HG03378 (cell line): ENCODE measurements around the gene ZNF302.
A peak's percentile ranks its signal among the peaks of the same experiment; 100 is the strongest.
"Not testable (repeated sequence)": the region's sequence is repeated elsewhere in the genome, so short reads cannot be mapped to it uniquely, and the experiment has no call there.

ENCODE experiments used
- ATAC-seq: cut with Tn5 transposase; IDR thresholded peaks from one replicate; pipeline ENCODE4 v1.9.1; 2021; ENCODE audit warnings: mild to moderate bottlenecking, moderate library complexity; ENCODE audit not compliant: unreplicated experiment

ZNF302 gene

DNA sequence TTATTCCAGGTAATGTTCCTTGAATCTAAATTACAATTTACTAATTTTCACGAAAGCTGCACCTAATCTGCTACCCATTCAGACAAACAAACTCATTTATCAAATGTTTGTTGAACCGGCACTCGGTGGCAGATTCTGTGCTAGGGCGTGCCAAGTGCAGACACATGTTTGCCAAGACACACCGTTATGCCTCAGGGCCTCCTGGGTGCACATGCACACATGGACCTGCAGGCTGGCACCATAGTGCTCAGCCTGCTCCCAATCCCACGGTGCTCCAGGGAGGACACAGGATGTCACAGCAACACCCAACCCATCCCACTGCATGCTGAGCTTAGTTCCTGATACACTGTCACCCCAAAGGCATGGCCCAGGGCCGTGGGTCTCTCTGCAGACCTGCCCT is 8.2 kb upstream of the ZNF302 start:
- ATAC-seq, result no peak

DNA sequence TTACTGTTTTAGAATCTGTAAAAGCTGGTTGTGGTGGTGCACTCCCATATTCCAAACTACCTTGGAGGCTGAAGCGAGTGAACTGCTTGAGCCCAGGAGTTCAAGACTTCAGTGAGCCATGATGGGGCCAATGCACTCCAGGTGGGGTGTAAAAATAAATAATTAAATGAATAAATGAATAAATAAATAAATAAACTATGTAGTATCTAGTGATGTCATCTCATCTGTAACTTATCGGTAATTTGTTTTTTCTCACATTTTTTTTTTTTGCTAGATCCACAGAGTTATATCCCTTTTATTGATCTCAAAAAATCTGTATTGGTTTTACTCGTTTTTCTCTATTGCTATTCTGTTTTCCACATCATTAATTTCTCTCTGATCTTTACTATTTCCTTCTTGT is 5.5 kb upstream of the ZNF302 start:
- ATAC-seq, result no peak

- no peak for ATAC-seq
Measured at GRCh38 chr19:34673590-34673989, 3.9 kb upstream of the ZNF302 start.

DNA sequence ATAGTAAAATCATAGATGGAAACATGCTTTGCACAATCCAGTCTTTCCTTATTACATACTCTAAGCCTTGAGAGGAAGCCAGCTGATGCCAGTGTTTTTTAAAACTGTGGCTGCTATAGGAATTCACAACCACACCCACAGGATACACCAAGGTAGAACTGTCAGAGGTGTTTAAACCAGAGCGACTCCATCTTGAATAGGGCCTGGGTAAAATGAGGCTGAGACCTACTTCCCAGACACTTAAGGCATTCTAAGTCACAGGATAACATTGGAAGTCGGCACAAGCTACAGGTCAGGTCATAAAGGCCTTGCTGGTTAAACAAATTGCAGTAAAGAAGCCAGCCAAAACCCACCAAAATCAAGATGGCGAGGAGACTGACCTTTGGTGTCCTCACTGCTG is 2.2 kb upstream of the ZNF302 start:
- ATAC-seq, result no peak

DNA sequence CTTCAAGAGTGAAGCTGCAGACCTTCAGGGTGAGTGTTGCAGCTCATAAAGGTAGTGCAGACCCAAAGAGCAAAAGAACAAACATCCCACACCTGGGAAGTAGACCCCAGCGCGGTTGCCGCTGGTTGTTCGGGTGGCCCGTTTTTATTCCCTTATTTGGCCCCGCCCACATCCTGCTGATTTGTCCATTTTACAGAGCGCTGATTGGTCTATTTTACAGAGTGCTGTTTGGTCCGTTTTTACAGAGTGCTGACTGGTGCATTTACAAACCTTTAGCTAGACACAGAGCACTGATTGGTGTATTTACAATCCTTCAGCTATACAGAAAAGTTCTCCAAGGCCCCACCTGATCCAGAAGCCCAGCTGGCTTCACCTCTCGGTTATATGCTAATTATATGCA is 1.6 kb upstream of the ZNF302 start:
- no peak for ATAC-seq

- peak; percentile 35 for ATAC-seq
Measured at GRCh38 chr19:34676697-34677385, 637 bp upstream of the ZNF302 start, which contains the start of gene SCGB2B2. Gene SCGB2B2, minus strand, starts transcription at chr19:34677159. Its CDS starts 82,596 bp downstream, at chr19:34594563.

DNA sequence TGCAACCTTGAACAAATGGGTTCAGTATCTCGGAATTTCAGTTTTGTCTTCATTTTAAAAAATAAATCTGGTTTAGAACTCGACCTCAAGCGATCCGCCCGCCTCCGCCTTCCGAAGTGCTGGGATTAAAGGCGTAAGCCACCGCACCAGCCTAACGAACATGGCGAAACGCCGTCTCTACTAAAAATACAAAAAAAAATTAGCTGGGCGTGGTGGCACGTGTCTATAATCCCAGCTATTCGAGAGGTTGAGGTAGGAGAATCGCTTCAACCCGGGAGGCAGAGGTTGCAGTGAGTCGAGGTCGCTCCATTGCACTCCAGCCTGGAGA is 571 bp downstream of the ZNF302 start:
- ATAC-seq, result no peak

DNA sequence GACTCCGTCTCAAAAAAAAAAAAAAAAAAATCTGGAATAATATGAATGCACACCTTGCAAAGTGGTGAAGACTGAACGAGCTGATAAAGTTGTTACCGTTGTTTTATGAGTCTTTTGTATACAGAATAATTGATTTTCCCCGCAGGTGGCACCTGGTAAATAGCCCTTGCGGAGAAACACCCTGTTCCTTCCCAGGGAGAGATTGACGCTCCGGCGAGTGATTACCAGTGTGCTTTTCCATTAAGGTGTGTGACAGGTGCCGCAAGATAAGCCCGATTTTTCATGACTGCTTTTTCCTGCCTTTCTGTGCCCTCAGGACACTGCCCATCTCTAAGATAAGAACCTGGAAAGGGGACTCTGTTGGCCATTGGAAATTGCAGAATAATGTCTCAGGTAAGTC is 943 bp downstream of the ZNF302 start:
- ATAC-seq, result no peak

DNA sequence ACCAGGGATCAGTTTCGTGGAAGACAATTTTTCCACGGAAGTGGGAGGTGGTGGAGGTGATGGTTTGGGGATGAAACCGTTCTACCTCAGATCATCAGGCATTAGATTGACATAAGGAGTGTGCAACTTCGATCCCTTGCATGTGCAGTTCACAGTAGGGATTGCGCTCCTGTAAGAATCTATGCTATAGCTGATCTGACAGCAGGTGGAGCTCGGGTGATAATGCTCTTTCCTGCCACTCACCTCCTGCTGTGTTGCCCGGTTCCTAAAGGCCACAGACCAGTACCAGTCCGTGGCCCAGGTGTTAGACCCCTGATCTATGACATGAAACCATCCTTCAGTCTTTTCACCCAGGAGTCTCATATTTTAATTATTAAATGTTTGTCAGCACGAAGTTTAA is 4.0 kb downstream of the ZNF302 start:
- no peak for ATAC-seq

DNA sequence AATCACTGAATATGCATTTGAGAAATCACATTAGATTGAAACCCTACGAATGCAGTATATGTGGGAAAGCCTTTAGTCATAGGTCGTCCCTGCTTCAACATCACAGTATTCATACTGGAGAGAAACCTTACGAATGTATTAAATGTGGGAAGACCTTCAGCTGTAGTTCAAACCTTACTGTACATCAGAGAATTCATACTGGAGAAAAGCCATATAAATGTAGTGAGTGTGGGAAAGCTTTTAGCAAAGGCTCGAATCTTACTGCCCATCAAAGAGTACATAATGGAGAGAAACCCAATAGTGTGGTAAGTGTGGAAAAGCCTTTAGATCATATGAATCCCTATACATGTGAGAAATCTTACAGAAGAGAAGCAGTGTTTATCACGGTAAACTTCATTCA is 7.8 kb downstream of the ZNF302 start:
- ATAC-seq, result not testable (repeated sequence)

- ATAC-seq, result no peak
Measured at GRCh38 chr19:34686455-34686854, 9.0 kb downstream of the ZNF302 start.

- ATAC-seq, result no peak
Measured at GRCh38 chr19:34687348-34687747, 9.9 kb downstream of the ZNF302 start.

GRCh38 chr19:34688592-34688991 is 11.1 kb downstream of the ZNF302 start:
- ATAC-seq, result no peak

DNA sequence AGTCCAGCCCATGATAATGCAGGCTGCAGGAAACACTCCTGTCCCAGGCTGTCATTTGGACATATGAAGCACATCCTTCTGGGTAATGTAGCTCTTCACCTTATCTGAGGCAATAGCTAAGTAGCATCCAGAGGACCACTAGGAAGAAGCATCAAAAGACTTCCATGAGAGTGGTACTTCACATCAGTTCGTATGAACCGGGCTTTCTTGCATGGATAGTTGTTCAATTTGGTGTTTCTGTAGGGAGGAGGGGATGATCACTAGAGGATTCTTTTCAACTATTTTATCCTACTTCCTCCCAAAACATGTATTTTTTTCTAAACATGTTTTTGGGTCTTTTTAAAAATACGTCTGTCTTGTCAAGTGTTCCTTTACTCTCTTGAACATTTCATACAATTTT is 12.9 kb downstream of the ZNF302 start:
- ATAC-seq, result no peak

- ATAC-seq, result no peak
Measured at GRCh38 chr19:34692549-34692948, 15.1 kb downstream of the ZNF302 start.

DNA sequence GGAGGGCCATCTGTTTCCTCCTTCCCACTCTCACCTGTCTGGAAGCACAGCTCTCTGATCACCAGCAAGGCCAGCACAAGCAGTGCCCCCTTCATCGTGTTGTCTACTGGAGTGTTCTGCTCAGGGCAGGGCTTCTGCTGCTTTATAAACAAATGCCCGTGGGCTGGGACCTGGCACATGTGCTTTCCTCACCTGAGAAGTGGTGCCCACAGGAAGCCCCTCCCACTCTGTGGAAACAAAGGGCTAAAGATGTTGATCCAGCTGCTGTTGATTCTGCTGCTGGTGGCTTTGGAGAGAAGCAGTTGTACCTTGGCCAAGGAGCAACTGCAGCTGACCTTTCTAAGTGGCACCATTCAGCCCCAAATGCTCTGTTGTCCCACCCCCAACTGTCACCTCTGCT is 30.2 kb downstream of the ZNF302 start:
- no peak for ATAC-seq

GRCh38 chr19:34711890-34712289 is 34.4 kb downstream of the ZNF302 start:
- ATAC-seq, result no peak

GRCh38 chr19:34712395-34713261 is 35.1 kb downstream of the ZNF302 start:
- no peak for ATAC-seq

- no peak for ATAC-seq
Measured at GRCh38 chr19:34713262-34713637, 35.8 kb downstream of the ZNF302 start.

GRCh38 chr19:34715357-34715756 is 37.9 kb downstream of the ZNF302 start:
- no peak for ATAC-seq

DNA sequence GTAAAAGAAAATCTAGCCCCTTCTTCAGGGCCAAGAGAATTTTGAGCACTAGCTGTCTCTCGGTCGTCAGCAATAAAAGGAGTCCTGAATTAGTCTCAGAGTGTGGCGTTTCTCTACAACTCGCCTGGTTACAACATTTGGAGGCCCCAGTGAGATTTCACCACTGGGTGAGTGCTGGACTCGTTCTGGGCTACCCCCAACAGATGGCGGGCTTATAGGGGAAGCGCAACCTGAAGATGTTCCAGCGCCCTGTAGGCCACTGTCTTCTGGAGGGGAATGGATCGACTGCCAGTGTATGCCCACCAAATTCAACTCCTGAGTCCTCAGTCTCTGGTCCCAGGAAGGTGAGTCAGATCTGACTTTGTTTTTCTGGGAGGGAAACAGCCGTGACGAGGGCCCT is 44.9 kb downstream of the ZNF302 start:
- ATAC-seq, result no peak

GRCh38 chr19:34725400-34725799 is 47.9 kb downstream of the ZNF302 start:
- ATAC-seq, result no peak
